LNCaP clone FGC (cell line): ENCODE results near the gene PIN1.
A peak's percentile ranks its signal among the peaks of the same experiment; 100 is the strongest.

Source experiments
- DNase-seq: peaks from one replicate; pipeline ENCODE4 v3.0.0-alpha.2; 2011; ENCODE audit warnings: low read depth
- H3K4me3 ChIP-seq: 2 replicates; pipeline ENCODE4 v1.5.1; 2011; ENCODE audit warnings: mild to moderate bottlenecking, low read depth, low read length, control low read depth
- TF ChIP-seq, protein P1 (sequence below): IDR thresholded peaks from 2 replicates; pipeline ENCODE4 v1.5.1; 2012; ENCODE audit warnings: mild to moderate bottlenecking; ENCODE audit not compliant: control insufficient read depth, insufficient read depth; ENCODE audit errors: extremely low read depth

The PIN1 gene

DNA sequence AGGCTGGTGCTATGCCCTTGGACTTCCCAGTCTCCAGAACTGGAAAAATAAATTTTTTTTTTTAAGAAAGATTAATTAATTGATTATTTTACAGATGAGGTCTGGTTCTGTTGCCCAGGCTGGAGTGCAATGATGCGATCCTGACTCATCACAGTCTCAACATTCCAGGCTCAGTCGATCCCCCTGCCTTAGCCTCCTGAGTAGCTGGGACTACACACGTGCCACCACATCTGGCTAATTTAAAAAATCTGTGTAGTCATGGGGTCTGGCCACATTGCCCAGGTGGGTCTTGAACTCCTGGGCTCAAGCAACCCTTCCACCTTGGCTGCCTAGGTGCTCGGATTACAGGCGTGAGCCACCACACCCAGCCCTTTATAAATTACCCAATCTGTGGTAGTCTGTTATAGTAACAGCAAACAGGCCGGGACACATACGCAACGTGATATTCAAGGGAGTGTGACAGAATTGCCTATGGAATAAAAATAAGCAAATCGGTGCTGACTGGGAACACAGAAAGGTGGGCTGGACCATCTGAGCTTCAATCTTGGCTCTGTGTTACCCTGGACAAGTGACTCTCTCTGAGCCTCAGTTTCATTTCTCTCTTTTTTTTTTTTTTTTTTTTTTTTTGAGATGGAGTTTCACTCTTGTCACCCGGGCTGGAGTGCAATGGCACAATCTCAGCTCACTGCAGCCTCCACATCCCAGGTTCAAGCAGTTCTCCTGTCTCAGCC is 42.8 kb downstream of the PIN1 start:
- DNase-seq, result no peak
- TF ChIP-seq, protein P1, sequence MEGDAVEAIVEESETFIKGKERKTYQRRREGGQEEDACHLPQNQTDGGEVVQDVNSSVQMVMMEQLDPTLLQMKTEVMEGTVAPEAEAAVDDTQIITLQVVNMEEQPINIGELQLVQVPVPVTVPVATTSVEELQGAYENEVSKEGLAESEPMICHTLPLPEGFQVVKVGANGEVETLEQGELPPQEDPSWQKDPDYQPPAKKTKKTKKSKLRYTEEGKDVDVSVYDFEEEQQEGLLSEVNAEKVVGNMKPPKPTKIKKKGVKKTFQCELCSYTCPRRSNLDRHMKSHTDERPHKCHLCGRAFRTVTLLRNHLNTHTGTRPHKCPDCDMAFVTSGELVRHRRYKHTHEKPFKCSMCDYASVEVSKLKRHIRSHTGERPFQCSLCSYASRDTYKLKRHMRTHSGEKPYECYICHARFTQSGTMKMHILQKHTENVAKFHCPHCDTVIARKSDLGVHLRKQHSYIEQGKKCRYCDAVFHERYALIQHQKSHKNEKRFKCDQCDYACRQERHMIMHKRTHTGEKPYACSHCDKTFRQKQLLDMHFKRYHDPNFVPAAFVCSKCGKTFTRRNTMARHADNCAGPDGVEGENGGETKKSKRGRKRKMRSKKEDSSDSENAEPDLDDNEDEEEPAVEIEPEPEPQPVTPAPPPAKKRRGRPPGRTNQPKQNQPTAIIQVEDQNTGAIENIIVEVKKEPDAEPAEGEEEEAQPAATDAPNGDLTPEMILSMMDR, result no peak
- no peak overlapping the region for H3K4me3 ChIP-seq

DNA sequence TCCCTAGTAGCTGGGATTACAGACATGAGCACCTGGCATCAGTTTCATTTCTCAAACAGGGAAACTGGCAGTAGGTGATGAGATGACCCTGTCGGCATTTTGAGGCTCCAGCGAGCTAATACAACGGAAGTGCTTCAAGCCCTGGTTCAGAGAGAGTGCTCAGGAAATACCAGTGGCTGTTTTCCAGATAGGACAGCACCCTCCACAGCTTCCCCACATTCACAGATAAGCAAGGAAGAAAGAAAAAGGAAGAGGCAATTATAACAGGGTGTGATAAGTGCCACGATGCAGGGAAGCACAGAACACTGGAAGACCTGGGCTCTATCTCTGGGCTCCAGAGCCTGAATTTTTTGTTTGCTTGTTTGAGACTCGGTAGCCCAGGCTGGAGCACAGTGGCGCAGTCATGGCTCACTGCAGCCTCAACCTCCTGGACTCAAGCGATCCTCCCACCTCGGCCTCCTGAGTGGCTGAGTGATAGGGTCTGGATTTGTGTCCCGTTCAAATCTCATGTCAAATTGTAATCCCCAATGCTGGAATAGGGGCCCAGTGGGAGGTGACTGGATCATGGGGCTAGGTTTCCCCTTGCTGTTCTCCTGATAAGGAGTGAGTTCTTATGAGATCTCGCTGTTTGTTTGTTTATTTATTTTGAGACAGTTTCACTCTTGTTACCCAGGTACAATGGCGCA is 43.5 kb downstream of the PIN1 start:
- H3K4me3 ChIP-seq, result no peak overlapping the region
- TF ChIP-seq, protein P1, result no peak
- no peak for DNase-seq

DNA sequence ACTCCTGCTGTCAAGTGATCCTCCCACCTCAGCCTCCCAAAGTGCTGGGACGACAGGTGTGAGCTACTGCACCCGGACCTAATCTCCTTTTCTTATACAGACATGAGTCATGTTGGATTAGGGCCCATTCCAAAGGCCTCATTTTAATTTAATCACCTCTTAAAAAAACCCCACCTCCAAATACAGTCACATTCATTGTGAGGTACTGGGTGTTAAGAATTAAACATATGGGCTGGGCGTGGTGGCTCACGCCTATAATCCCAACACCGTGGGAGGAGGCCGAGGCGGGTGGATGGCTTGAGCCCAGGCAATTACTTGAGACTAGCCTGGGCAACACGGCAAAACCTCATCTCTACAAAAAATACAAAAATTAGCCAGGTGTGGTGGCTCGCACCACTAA is 46.6 kb downstream of the PIN1 start:
- no peak overlapping the region for H3K4me3 ChIP-seq
- TF ChIP-seq, protein P1, result no peak
- DNase-seq, result no peak

DNA sequence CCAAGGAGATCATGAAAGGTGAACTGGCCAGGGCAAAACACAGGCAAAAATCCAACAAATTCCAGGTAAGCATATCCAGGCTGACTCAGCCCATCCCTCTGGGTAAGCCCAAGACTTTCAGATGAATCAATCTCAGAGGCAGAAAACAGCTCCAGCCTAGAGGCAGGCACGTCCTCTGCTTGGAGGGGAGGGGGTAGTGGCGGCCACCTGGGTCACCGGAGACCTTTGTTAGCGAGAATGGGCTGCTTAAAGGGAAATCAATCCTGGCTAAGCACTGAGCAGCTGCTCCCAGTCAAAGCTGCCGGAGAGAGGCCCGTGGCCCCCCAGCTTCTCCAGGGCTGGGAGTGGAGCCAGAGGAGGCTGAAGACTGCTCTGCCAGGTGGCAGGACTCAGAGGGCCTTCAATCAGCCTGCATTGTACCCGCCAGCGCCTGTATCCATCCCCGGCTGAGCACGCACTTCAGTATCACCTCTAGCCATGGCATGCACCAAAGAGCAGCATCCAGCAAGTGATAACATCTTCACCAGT is 48.2 kb downstream of the PIN1 start:
- TF ChIP-seq, protein P1, result no peak
- no peak for DNase-seq
- H3K4me3 ChIP-seq, result no peak overlapping the region

DNA sequence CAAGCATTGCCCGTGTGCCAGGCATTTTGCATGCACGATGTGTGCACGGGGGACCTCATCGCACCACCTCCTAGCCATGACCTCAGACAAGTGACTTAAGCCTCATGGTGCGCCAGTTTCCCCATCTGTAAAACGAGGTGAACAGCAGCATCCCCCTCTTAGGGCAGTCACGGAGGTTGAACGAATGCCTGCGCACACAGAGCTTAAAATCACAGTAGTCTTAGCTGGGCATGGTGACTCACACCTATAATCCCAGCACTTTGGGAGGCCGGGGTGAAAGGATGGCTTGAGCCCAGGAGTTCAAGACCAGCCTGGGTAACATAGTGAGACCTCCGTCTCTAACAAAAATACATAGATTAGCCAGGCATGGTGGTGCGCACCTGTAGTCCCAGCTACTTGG is 48.6 kb downstream of the PIN1 start:
- TF ChIP-seq, protein P1, result no peak
- no peak for DNase-seq

DNA sequence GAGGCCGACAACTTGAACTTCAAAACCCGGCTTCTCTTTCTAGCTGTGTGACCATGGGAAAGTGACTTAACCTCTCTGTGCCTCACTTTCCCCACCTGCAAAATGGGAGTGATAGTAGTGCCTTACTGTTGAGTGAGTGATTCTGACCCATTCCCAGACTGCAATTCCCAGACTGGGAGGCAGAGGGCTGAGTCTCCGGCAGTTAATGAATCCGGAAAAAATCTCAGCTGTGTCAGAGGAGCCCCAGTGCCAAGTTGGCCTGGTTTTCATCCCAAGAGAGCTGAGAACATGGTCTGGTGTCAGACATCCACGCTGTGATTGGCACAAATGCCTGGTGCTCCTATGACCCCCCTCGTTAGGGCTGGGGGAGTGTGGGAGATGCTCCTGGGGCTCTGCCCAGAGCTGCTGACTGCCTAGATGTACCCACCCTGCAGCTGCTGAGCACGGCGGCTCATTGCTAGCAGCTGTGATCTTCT is 50.0 kb downstream of the PIN1 start:
- TF ChIP-seq, protein P1, result 0 out of 2 replicates have a peak, but pooled peaks have one; percentile 22
- no peak for DNase-seq
- no peak overlapping the region for H3K4me3 ChIP-seq

More for the DNA sequence above, 48.6 kb downstream of the PIN1 start:
- no peak overlapping the region for H3K4me3 ChIP-seq
